GM21447 (cell line): ENCODE measurements around the gene CFAP20.
A peak's percentile ranks its signal among the peaks of the same experiment; 100 is the strongest.

Source experiments
- ATAC-seq: cut with Tn5 transposase; IDR thresholded peaks from one replicate; pipeline ENCODE4 v1.9.1; 2021; ENCODE audit not compliant: unreplicated experiment

CFAP20 gene

GRCh38 chr16:58125041-58125440 is 4.1 kb downstream of the CFAP20 start:
- ATAC-seq, result no peak

- no peak for ATAC-seq
Observed at GRCh38 chr16:58124601-58124915, 4.6 kb downstream of the CFAP20 start.

- no peak for ATAC-seq
Observed at GRCh38 chr16:58123896-58124600, 5.1 kb downstream of the CFAP20 start.

GRCh38 chr16:58121132-58121531 is 8.0 kb downstream of the CFAP20 start:
- no peak for ATAC-seq

- ATAC-seq, result no peak
Observed at GRCh38 chr16:58120234-58120633, 8.9 kb downstream of the CFAP20 start.

- ATAC-seq, result no peak
Observed at GRCh38 chr16:58119509-58119845, 9.7 kb downstream of the CFAP20 start.

- no peak for ATAC-seq
Observed at GRCh38 chr16:58118801-58119508, 10.2 kb downstream of the CFAP20 start.

- no peak for ATAC-seq
Observed at GRCh38 chr16:58116529-58116928, 12.7 kb downstream of the CFAP20 start.

- ATAC-seq, result no peak
Observed at GRCh38 chr16:58116081-58116480, 13.1 kb downstream of the CFAP20 start.

GRCh38 chr16:58114827-58115825 is 14.1 kb downstream of the CFAP20 start:
- no peak for ATAC-seq

GRCh38 chr16:58111302-58111627 is 17.9 kb downstream of the CFAP20 start:
- no peak for ATAC-seq

- no peak for ATAC-seq
Observed at GRCh38 chr16:58110571-58111301, 18.4 kb downstream of the CFAP20 start.

- no peak for ATAC-seq
Observed at GRCh38 chr16:58109881-58110280, 19.3 kb downstream of the CFAP20 start.

- ATAC-seq, result peak; percentile 68
Observed at GRCh38 chr16:58109330-58109729, 19.9 kb downstream of the CFAP20 start.

GRCh38 chr16:58107709-58108108 is 21.5 kb downstream of the CFAP20 start:
- no peak for ATAC-seq

GRCh38 chr16:58107228-58107627 is 22.0 kb downstream of the CFAP20 start:
- ATAC-seq, result no peak

GRCh38 chr16:58105631-58106030 is 23.6 kb downstream of the CFAP20 start:
- ATAC-seq, result no peak

- ATAC-seq, result peak; percentile 68
Observed at GRCh38 chr16:58102665-58103392, 26.4 kb downstream of the CFAP20 start.

- no peak for ATAC-seq
Observed at GRCh38 chr16:58099956-58100300, 29.3 kb downstream of the CFAP20 start.

- ATAC-seq, result no peak
Observed at GRCh38 chr16:58099097-58099955, 29.9 kb downstream of the CFAP20 start.
